Activated CD8-positive, alpha-beta memory T cell treated with anti-CD3 and anti-CD28 coated beads for 36 hours (primary cell): ENCODE results near the gene FBXW4. TPM values are rescaled to one million over a fixed set of nuclear protein-coding genes. Genes with fewer than 3 reads are reported as not detected.
"Not testable (repeated sequence)": the region's sequence is repeated elsewhere in the genome, so short reads cannot be mapped to it uniquely, and the experiment has no call there.

ENCODE experiments used
- CTCF ChIA-PET: fragments of 350-600 bp; sonication (Branson Sonifier 250); formaldehyde crosslinking; loops from one replicate; lab custom pipeline; 2021; ENCODE audit warnings: antibody characterized with exemption; lab: Charles Lee
- POLR2A ChIA-PET: fragments of 350-600 bp; sonication (Branson Sonifier 250); formaldehyde crosslinking; loops from one replicate; lab custom pipeline; 2021; ENCODE audit warnings: antibody characterized with exemption; lab: Charles Lee
- total RNA-seq, 2 experiments: library from RNA; stranded (reverse); gene quantifications; one replicate each; pipeline ENCODE4 v1.2.3, GENCODE V29; 2021

The FBXW4 gene
- total RNA-seq, 2 experiments from 2014 or later, result 35.3 to 36.3 TPM

DNA sequence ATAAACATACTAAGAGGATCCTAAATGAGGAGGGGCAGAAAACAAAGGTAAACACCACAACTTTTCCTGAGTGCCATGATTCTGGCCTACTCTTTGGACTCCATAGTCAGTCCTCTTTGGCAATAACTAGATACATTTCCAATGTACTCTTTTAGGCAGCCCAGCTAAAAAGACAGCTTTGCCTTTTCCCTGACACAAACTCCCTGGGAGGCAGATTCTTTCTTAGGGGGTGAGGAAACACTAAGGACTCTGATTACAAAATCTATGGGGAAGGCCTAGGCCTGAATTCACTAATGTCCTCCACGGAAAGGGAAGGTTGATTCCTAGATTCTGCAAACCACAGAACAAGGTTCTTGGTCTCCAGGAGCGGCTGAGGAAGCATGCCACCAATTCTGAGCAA lies 25.8 kb downstream of the FBXW4 start:
- CTCF ChIA-PET, result no interaction called here
- POLR2A ChIA-PET, result no interaction called here

DNA sequence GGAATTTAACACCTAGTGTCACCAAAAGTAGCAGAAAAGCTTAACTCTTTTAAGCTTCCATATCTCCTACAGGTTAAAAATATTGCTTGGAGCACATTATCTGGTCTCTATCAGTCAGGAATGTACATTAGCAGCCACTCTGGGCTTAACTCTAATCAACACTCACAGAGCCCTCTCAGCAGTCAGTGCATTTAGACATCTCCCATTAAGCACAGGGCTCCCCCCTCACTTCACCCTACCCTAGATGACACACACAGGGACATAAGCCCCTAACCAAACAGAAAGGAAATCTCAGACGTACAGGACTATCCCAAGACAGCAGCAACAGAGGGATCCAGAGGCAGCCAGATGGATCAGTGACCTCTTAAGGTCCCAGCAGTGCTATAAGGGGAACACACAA lies 26.4 kb downstream of the FBXW4 start:
- ChIA-PET CTCF (interaction anchor here (0.6 kb wide), 1 partner anchor 41 kb away, joined by 3 read pairs; no protein-coding TSS in a partner anchor), POLR2A (no interaction called here)

DNA sequence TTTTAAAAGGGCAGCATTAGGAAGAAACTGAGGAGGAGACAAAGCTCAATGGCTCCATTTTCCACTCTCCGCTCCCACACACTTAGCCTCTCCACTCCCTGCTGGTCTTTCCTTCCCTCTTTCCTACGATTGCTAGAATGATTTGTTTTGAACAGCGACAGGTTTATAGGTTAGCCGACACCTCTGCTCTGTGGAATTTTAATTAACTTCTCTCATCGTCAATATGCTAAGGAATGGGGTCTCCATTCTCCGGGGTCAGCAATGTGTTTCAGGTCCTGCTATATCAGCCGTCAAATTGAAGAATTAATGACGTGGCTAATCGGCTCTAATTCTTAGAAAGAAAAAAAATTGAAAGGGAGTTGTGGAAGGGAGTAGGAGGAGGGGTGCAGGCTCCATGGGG lies 28.9 kb downstream of the FBXW4 start:
- POLR2A ChIA-PET, result no interaction called here
- CTCF ChIA-PET, result no interaction called here

DNA sequence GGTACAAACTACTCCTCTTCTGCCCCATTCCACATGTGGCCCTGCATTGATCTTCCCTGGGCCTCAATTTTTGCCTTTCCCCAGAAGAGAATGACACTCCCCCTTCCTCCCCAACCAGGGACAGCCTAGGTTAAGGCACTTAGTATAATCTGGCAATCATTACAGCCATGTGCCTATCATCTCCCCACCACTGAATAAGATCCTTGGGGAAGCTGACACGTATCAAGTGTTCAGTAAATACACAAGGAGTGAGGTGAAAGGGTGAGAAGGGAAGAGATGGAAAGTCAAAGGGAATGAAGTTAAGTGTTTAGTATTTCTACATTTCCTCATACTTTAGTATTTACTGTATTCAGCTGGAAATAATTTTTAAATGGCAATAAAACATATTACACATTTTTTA lies 31.9 kb downstream of the FBXW4 start:
- POLR2A ChIA-PET, result no interaction called here
- CTCF ChIA-PET, result no interaction called here

DNA sequence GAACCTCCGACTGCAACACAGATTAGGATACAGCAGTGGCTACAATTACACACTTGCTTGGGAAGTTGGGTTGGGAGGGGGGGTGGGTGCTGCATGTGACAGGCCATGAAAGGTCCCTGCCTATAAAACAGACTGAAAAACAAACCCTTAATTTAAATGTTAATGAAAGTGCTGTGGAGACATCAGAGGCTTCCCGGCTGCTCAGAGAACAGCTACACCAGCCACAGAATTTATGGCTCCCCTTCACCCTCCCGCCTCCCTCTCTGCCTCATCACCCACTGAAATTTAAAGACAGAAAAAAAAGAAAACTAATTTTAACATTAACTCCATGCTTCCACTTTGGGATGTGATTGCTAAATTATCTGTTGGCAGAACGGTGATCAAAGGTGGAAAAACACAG lies 34.7 kb downstream of the FBXW4 start:
- POLR2A ChIA-PET, result no interaction called here
- CTCF ChIA-PET, result interaction anchor here (0.5 kb wide), 1 partner anchor 343 kb away, joined by 3 read pairs; no protein-coding TSS in a partner anchor

DNA sequence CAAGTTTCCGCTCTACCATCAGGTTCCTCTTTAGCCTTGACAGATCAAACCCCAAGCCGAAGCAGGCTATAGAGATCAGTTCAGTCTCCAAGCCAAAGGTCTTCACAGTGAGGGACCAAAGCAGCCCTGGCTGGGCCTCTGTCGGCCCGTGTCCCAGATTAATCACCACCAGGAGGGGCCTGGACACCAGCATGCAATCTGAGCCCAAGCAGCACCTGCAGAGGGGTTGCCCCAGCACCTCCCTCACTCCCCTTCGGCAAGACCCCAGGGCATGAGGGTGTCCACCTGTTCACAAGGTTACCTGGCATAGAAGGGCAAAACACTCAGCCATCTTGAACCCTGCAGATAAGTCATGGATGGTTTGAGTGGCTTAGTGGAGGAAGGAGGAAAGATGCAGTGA lies 36.0 kb downstream of the FBXW4 start:
- ChIA-PET CTCF (no interaction called here), POLR2A (no interaction called here)

DNA sequence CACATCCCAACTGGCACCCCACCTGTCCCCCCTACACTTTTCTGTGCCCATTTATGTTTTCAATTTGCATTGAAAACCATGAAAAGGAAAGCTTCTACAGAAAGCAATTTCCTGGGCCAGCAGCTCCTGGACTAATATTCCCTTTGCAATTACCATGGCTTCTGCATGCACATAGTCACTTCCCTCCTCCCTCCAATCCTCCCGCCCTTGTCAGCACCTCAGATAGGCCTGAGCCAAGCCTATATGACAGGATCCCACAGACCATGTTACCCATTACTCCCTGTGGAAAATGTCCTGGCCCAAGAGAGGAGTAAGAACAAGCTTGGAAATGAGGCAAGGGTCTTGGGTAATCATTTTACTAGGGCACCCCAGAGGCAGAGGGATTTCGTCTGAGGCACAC lies 38.1 kb downstream of the FBXW4 start:
- ChIA-PET CTCF (interaction anchor here (0.5 to 0.6 kb wide), 2 partner anchors 10 to 66 kb away, joined by 3 read pairs; no protein-coding TSS in a partner anchor), POLR2A (no interaction called here)

DNA sequence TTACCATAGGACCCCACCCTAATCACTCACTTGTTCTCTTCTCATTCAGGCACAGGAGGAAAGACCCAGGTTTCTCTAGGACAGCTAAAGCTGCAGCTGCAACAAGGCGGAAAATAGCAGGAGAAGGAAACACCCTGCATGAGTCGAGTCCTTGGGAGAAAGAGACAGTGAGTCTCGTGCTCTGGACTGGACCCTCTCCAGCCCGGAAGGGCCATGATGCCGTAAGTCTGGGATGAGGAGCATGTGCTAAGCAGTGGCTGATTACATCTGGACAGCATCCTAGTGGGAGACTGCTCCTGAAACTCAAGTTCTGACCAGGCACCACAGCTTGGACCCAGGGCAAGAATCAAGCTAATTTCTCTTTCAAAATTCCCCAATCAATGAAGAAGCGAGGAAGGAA lies 39.4 kb downstream of the FBXW4 start:
- ChIA-PET POLR2A (no interaction called here), CTCF (no interaction called here)

DNA sequence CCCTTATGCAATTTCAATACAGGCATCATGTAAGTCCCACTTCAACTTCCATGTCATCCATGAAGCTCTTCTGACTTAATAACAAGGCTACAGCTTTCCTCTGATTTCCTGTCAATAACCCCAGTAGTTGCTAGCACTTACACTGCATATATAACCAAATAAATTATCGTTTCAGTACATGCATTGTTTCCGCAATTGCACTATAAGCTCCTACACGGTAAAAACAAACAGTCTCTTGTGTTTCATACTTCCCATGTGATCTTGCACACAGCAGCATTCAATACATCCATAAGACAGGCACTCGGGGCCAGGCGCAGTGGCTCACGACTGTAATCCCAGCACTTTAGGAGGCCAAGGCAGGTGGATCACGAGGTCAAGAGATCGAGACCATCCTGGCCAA lies 41.4 kb downstream of the FBXW4 start:
- ChIA-PET POLR2A (no interaction called here), CTCF (no interaction called here)

DNA sequence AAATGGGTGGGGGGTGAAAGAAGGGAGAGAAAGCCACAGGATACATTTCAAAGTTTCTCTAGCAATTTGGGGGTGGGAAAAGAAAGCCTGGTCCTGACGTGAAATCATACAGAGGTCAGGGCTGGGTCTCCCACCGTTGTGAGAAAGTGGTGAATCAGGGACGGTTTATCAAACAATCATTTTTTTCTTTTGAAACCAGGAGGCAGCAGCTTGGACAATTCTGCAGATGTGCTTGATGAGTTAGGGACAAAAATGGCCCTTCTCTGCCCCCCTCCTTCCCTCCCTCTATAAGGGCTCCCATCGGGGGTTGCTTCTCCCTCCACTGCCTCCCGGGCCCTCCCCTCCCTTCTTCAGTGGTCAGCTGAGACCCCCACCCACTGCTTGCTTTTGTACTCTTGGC lies 43.6 kb downstream of the FBXW4 start:
- ChIA-PET POLR2A (no interaction called here), CTCF (no interaction called here)

DNA sequence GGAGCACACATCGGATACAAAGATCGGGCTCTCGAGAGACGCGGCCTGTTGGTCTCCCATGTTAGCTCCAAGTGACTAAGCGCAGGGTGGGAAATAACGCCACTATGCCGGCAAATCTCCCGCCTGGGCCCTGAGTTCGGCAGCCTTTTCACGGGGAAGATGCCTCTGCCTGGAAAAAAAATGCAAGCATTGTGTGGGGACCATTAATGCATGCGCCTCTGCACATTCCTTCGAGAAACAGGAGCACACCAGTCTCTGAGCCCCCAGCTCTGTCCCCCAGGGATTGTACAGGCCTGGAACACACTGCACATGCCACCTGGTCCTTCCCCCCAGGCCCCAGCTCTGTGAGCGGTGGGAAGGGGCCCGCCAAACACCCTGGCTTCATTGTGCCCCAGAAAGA lies 44.1 kb downstream of the FBXW4 start:
- POLR2A ChIA-PET, result no interaction called here
- CTCF ChIA-PET, result interaction anchor here (0.6 to 1.4 kb wide), 2 partner anchors 137 to 435 kb away, joined by 3 read pairs; no protein-coding TSS in a partner anchor

DNA sequence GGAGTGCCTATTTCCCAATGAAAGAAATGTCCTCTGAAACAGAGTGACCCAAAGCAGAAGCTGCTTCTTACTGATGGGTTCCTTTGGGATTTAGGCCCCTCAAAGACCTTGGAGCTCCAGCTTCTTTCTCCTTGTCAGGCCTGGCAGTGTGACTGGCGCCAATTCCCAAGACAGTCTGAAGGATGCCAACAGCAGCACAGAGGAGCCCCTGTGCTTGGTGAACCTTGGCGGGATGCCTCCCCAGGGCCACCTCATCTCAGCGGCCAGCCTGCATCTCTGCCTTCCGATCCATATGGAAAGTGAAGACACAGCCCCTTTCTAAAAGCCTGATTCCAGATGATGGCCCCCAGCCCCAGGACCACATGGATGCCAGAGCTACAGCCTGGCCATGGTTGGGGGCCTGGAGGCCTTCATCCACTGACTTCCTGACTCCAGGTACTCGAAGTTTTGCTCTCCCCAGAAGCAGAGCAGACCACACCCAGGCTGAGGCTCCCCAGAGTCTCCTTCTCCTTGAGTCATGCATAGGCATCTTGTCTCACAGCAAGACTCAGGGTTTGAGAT lies 45.4 kb downstream of the FBXW4 start:
- ChIA-PET CTCF (interaction anchor here (1.0 to 1.4 kb wide), 2 partner anchors 11 to 434 kb away, joined by 3 read pairs; no protein-coding TSS in a partner anchor), POLR2A (interaction anchor here (0.6 kb wide), 1 partner anchor 50 kb away, joined by 14 read pairs; no protein-coding TSS in a partner anchor)

DNA sequence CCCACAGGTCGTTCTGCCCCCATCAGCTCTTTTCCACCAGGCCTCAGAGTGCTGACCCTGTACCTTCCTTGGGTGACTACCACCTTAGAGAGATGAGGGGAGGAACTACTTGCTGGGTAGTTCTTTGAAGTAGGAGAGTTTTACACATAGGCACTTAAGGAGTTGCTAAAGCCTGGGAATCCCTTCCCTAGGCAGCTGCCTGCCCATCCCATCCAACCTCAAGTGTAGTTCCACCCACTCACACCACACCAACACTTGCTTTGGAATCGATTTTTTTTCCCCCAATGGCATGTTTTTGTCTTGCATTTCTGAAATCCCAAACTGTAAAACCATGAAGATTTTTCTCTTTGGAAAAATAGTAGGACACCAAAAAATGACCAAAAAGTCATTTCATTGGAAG lies 47.7 kb downstream of the FBXW4 start:
- CTCF ChIA-PET, result interaction anchor here (1.1 kb wide), 1 partner anchor 134 kb away, joined by 3 read pairs; no protein-coding TSS in a partner anchor

DNA sequence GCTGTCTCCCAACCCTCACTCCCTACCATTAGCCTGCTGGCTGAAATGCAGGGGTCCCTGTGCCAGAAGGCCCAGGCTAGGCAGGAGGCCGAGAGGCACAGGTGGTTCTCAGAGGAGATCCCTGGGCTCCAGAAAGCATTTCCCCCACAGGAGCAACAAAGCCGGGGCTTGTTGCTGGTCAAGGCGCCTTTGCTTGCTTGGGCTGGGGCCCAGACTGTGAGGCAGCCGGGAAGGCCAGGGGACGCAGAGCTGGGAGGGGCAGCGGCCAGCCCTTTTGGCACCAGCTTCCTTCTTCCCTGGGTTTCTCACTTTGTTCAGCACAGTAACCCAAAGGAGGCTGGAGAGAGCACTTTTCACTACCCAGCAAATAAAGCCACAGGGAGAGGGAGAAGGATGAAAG lies 48.6 kb downstream of the FBXW4 start:
- ChIA-PET POLR2A (no interaction called here), CTCF (interaction anchor here (1.1 kb wide), 1 partner anchor 135 kb away, joined by 3 read pairs; no protein-coding TSS in a partner anchor)

More for the DNA sequence above, 47.7 kb downstream of the FBXW4 start:
- POLR2A ChIA-PET, result no interaction called here

DNA sequence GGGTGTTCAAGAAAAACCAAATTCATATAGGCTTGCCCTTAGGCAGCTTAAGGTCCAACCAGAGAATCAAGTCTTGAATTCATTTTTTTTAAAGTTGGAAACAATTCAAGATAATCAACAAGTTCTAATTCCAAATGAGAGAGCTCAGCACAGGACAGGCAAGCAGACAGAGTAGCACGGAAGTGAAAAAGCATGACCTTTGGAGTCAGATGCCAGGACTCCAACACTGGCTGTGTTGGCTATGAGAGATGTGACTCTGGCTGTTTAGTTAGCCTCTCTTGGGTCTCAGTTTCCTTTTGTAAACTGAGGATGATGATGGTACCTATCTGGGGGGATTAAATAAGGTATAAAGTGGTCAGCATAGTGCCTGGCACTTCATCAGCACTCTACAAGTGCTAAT lies 49.3 kb downstream of the FBXW4 start:
- POLR2A ChIA-PET, result no interaction called here
- CTCF ChIA-PET, result no interaction called here

DNA sequence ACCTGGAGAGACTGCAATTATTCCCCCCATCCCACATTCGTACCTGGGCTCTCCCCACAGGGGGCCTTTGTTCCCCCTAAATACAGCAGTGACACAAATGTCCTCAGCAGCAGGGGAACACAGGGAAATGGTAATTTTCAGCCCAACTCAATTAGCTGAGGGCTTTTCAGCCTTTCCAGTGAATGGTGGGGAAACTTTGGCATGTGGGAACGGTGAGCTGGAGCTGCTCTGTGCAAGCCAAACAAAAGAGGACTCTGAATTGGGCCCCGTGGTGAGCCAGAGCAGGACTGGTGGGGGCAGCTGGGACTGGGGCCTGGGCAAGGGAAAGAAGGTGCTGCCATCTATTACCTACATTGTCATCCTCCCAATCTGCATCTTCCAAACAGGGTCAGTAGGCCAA lies 51.0 kb downstream of the FBXW4 start:
- ChIA-PET CTCF (no interaction called here), POLR2A (no interaction called here)

DNA sequence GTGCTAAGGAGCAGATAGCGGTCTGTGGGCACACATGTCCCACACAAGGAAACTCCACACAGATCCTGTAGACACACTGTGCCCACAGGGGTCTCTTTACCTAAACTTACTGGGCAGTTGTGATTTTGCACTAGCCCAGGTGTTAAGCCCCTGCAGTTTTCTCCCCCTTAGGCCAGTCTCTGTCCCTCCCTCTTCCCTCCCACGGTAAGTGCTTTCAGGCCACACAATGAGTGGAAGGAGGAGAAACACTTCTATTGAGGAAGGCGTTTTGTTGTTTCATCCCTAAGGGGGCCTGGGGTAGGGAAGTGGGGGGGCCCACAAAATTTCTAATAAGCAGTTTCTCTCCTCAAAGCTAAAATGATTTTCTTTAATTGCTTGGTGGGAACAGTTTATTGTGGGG lies 51.4 kb downstream of the FBXW4 start:
- CTCF ChIA-PET, result no interaction called here
- POLR2A ChIA-PET, result no interaction called here

DNA sequence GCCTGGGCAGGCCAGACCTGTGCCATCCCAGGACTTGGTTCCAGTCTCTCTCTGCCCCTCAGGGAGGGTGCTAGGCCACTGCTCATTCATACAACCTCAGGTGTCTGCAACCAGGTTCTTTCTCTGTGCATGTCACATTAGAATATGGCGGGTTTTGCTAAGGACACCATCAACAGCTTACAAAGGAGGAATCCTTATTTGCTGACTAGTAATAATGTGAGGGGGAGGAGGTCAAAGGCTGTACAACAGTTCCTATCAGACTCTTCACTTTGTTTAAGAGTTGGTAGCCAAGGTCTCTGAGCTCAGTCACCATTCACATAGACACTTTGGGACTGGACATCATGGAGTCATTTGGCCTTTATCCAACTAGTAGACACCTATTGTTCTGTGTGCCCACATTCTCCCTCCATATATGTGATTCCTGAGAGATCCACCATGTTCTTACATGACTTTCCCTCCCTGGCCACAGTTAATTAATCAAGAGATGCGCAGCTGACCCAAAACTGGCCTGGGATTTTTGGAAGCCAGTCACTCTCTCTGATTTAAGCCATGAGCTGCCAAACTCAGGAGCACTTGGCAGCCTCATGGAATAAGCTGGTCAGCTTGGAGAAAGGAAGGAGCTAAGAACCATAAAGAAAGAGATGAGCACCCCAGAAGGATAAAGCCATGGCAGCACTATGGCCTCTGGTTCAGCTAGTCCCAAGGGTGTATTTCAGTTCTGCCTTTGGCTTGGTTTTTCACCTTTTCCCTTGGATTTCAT lies 55.6 kb downstream of the FBXW4 start:
- ChIA-PET CTCF (interaction anchor here (0.5 kb wide), 1 partner anchor 336 kb away, joined by 3 read pairs; no protein-coding TSS in a partner anchor), POLR2A (no interaction called here)

DNA sequence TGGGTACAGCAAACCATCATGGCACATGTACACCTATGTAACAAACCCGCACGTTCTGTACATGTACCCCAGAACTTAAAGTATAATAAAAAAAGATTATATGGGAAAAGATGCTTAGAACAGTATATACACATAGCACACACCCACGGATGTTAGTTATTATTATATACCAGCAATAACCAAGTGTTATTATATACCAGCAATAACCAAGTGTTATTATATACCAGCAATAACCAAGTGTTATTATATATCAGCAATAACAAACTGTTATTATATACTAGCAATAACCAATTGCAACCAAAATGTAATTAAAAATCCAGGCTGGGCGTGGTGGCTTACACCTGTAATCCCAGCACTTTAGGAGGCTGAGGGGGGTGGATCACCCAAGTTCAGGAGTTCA lies 61.5 kb downstream of the FBXW4 start:
- CTCF ChIA-PET, POLR2A ChIA-PET: not testable (repeated sequence)

DNA sequence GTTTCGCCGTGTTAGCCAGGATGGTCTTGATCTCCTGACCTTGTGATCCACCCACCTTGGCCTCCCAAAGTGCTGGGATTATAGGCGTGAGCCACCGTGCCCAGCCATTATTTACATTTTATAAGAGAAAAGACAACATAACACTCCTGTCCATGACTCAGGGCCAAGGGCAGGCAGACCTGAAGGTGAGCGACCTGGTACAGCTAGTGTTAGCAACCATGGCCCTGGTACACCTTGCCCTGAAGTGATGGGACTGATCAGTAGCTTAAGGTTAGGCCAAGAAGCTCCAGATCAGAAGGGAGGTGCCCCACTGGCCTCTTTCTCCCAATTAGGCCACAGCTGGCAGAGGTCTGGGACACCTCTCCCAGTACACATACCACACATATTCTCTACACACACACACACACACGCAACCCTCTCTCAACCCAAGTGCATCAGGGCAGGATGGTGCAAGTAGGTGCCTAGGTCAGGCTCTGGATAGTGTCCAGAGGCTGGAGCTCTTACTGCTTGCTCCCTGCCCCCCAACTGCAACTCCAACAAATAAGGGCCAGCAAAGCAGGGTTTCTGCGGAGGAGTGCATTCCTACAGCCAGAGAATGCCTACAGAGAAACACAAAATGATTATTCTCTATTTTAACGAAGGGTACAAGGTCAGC lies 63.0 kb downstream of the FBXW4 start:
- ChIA-PET POLR2A (no interaction called here), CTCF (no interaction called here)
